ENCODE results near the gene HLCS. TPM values are rescaled to one million over a fixed set of nuclear protein-coding genes. Genes with fewer than 3 reads are reported as not detected.

HLCS gene
- total RNA-seq, 1 donor from 2014 or later: 12.3 TPM

- DNase-seq (ENCODE audit: low read depth in 2 of 2): no peak
Observed at GRCh38 chr21:36724660-36725059, 241.8 kb downstream of the HLCS start.

GRCh38 chr21:36723371-36723881 lies 243.0 kb downstream of the HLCS start:
- DNase-seq (ENCODE audit: low read depth in 2 of 2): no peak

GRCh38 chr21:36722370-36723368 lies 243.8 kb downstream of the HLCS start:
- no peak for DNase-seq (ENCODE audit: low read depth in 2 of 2)

GRCh38 chr21:36721817-36722216 lies 244.7 kb downstream of the HLCS start:
- no peak for DNase-seq (ENCODE audit: low read depth in 2 of 2)

GRCh38 chr21:36719614-36720013 lies 246.9 kb downstream of the HLCS start:
- no peak for DNase-seq (ENCODE audit: low read depth in 2 of 2)

- no peak for DNase-seq (ENCODE audit: low read depth in 2 of 2)
Observed at GRCh38 chr21:36718951-36719501, 247.4 kb downstream of the HLCS start.

GRCh38 chr21:36717976-36718375 lies 248.5 kb downstream of the HLCS start:
- DNase-seq (ENCODE audit: low read depth in 2 of 2): no peak

GRCh38 chr21:36716836-36717235 lies 249.6 kb downstream of the HLCS start:
- DNase-seq (ENCODE audit: low read depth in 2 of 2): peak in 1 of 2 donors; percentile 29

GRCh38 chr21:36716387-36716786 lies 250.1 kb downstream of the HLCS start:
- DNase-seq (ENCODE audit: low read depth in 2 of 2): no peak

GRCh38 chr21:36713746-36714145 lies 252.7 kb downstream of the HLCS start:
- DNase-seq (ENCODE audit: low read depth in 2 of 2): no peak

- DNase-seq (ENCODE audit: low read depth in 2 of 2): no peak
Observed at GRCh38 chr21:36710729-36711048, 255.8 kb downstream of the HLCS start.

GRCh38 chr21:36709868-36710728 lies 256.4 kb downstream of the HLCS start:
- no peak for DNase-seq (ENCODE audit: low read depth in 2 of 2)

- no peak for DNase-seq (ENCODE audit: low read depth in 2 of 2)
Observed at GRCh38 chr21:36709030-36709867, 257.2 kb downstream of the HLCS start.

- no peak for DNase-seq (ENCODE audit: low read depth in 2 of 2)
Observed at GRCh38 chr21:36708286-36709029, 258.0 kb downstream of the HLCS start.

GRCh38 chr21:36707763-36708285 lies 258.6 kb downstream of the HLCS start:
- no peak for DNase-seq (ENCODE audit: low read depth in 2 of 2)

GRCh38 chr21:36706951-36707762 lies 259.3 kb downstream of the HLCS start:
- DNase-seq (ENCODE audit: low read depth in 2 of 2): peak in 1 of 2 donors; percentile 39

- DNase-seq (ENCODE audit: low read depth in 2 of 2): no peak
Observed at GRCh38 chr21:36706482-36706852, 260.0 kb downstream of the HLCS start.

GRCh38 chr21:36705679-36706481 lies 260.6 kb downstream of the HLCS start:
- DNase-seq (ENCODE audit: low read depth in 2 of 2): no peak
